Activated CD4-positive, CD25-positive, alpha-beta regulatory T cell (primary cell): ENCODE data around the gene MBP.
"Not testable (repeated sequence)": the region's sequence is repeated elsewhere in the genome, so short reads cannot be mapped to it uniquely, and the experiment has no call there.

ENCODE experiments used
- DNase-seq, 4 experiments: peaks; one replicate each; lab custom pipeline; 2025; lab: John Stamatoyannopoulos, UW

MBP gene

GRCh38 chr18:77022556-77022955, 110.0 kb downstream of the MBP start:
- no peak for DNase-seq

- no peak for DNase-seq
Observed at GRCh38 chr18:77022116-77022515, 110.5 kb downstream of the MBP start.

- not testable (repeated sequence) for DNase-seq
Observed at GRCh38 chr18:77021478-77021877, 111.1 kb downstream of the MBP start.

GRCh38 chr18:77021075-77021474, 111.5 kb downstream of the MBP start:
- no peak for DNase-seq

GRCh38 chr18:77020561-77020960, 112.0 kb downstream of the MBP start:
- no peak for DNase-seq

GRCh38 chr18:77019641-77020040, 112.9 kb downstream of the MBP start:
- DNase-seq = no peak

- not testable (repeated sequence) for DNase-seq
Observed at GRCh38 chr18:77018650-77019049, 113.9 kb downstream of the MBP start.

- no peak for DNase-seq
Observed at GRCh38 chr18:77017355-77017754, 115.2 kb downstream of the MBP start.

GRCh38 chr18:77016936-77017335, 115.6 kb downstream of the MBP start:
- no peak for DNase-seq

GRCh38 chr18:77015771-77016710, 116.5 kb downstream of the MBP start:
- DNase-seq = no peak

GRCh38 chr18:77015169-77015568, 117.4 kb downstream of the MBP start:
- no peak for DNase-seq

- DNase-seq = no peak
Observed at GRCh38 chr18:77014538-77014937, 118.0 kb downstream of the MBP start.

- DNase-seq = no peak
Observed at GRCh38 chr18:77013811-77014521, 118.6 kb downstream of the MBP start.

GRCh38 chr18:77012806-77013541, 119.6 kb downstream of the MBP start:
- no peak for DNase-seq

GRCh38 chr18:77012120-77012519, 120.5 kb downstream of the MBP start:
- DNase-seq = no peak

- no peak for DNase-seq
Observed at GRCh38 chr18:77009675-77010074, 122.9 kb downstream of the MBP start.

- no peak for DNase-seq
Observed at GRCh38 chr18:77008576-77009315, 123.8 kb downstream of the MBP start.

GRCh38 chr18:77008006-77008405, 124.6 kb downstream of the MBP start:
- no peak for DNase-seq

GRCh38 chr18:77007251-77007650, 125.3 kb downstream of the MBP start:
- DNase-seq = no peak

- DNase-seq = no peak
Observed at GRCh38 chr18:77006305-77007175, 126.0 kb downstream of the MBP start.
